ENCODE measurements around the gene SLTM. TPM values are rescaled to one million over a fixed set of nuclear protein-coding genes. Genes with fewer than 3 reads are reported as not detected.
"Not testable (repeated sequence)": the region's sequence is repeated elsewhere in the genome, so short reads cannot be mapped to it uniquely, and the experiment has no call there.

SLTM gene
- total RNA-seq, 1 donor from 2014 or later = 93.9 TPM

GRCh38 chr15:58923284-58923683 lies 10.2 kb downstream of the SLTM start:
- TF ChIP-seq CTCF (IDR thresholded peaks at IDR 0.05) = no peak
- Mint-ChIP-seq H3K27ac (ENCODE audit: unreplicated experiment) (no peak overlapping the region), H3K4me1 (ENCODE audit: unreplicated experiment) (peaks cover 14% of the 10 kb centered on the region), H3K36me3 (ENCODE audit: unreplicated experiment) (peaks cover 13% of the 10 kb centered on the region), H3K4me3 (ENCODE audit: unreplicated experiment) (no peak overlapping the region), H3K27me3 (ENCODE audit: unreplicated experiment) (no peaks in the 10 kb centered on the region), H3K9me3 (ENCODE audit: unreplicated experiment) (no peaks in the 10 kb centered on the region)
- DNase-seq (ENCODE audit: extremely low spot score, unreplicated experiment) = no peak

GRCh38 chr15:58921267-58921790 lies 12.2 kb downstream of the SLTM start:
- Mint-ChIP-seq H3K4me3 (ENCODE audit: unreplicated experiment) (no peak overlapping the region), H3K9me3 (ENCODE audit: unreplicated experiment) (no peaks in the 10 kb centered on the region), H3K27me3 (ENCODE audit: unreplicated experiment) (no peaks in the 10 kb centered on the region), H3K36me3 (ENCODE audit: unreplicated experiment) (peaks cover 16% of the 10 kb centered on the region), H3K27ac (ENCODE audit: unreplicated experiment) (no peak overlapping the region), H3K4me1 (ENCODE audit: unreplicated experiment) (peaks cover 18% of the 10 kb centered on the region)
- no peak for TF ChIP-seq CTCF (IDR thresholded peaks at IDR 0.05)
- DNase-seq (ENCODE audit: extremely low spot score, unreplicated experiment) = no peak

- not testable (repeated sequence) for H3K27me3 Mint-ChIP-seq (ENCODE audit: unreplicated experiment); H3K4me3 Mint-ChIP-seq (ENCODE audit: unreplicated experiment); H3K9me3 Mint-ChIP-seq (ENCODE audit: unreplicated experiment); H3K27ac Mint-ChIP-seq (ENCODE audit: unreplicated experiment); DNase-seq (ENCODE audit: extremely low spot score, unreplicated experiment)
- Mint-ChIP-seq H3K4me1 (ENCODE audit: unreplicated experiment) (peaks cover 22% of the 10 kb centered on the region), H3K36me3 (ENCODE audit: unreplicated experiment) (peaks cover 15% of the 10 kb centered on the region)
Observed at GRCh38 chr15:58920447-58920846, 13.0 kb downstream of the SLTM start.

- Mint-ChIP-seq H3K4me3 (ENCODE audit: unreplicated experiment) (no peak overlapping the region), H3K4me1 (ENCODE audit: unreplicated experiment) (peaks cover 18% of the 10 kb centered on the region), H3K27me3 (ENCODE audit: unreplicated experiment) (no peaks in the 10 kb centered on the region), H3K9me3 (ENCODE audit: unreplicated experiment) (no peaks in the 10 kb centered on the region), H3K36me3 (ENCODE audit: unreplicated experiment) (peaks cover 22% of the 10 kb centered on the region), H3K27ac (ENCODE audit: unreplicated experiment) (no peak overlapping the region)
- TF ChIP-seq CTCF (IDR thresholded peaks at IDR 0.05) = no peak
- no peak for DNase-seq (ENCODE audit: extremely low spot score, unreplicated experiment)
Observed at GRCh38 chr15:58919232-58919631, 14.2 kb downstream of the SLTM start.

GRCh38 chr15:58918239-58918638 lies 15.2 kb downstream of the SLTM start:
- Mint-ChIP-seq H3K9me3 (ENCODE audit: unreplicated experiment) (no peaks in the 10 kb centered on the region), H3K27me3 (ENCODE audit: unreplicated experiment) (no peaks in the 10 kb centered on the region), H3K4me1 (ENCODE audit: unreplicated experiment) (peaks cover 18% of the 10 kb centered on the region), H3K36me3 (ENCODE audit: unreplicated experiment) (peaks cover 32% of the 10 kb centered on the region), H3K4me3 (ENCODE audit: unreplicated experiment) (no peak overlapping the region), H3K27ac (ENCODE audit: unreplicated experiment) (no peak overlapping the region)
- TF ChIP-seq CTCF (IDR thresholded peaks at IDR 0.05) = no peak
- DNase-seq (ENCODE audit: extremely low spot score, unreplicated experiment) = no peak

- H3K36me3 Mint-ChIP-seq (ENCODE audit: unreplicated experiment) = peaks cover 34% of the 10 kb centered on the region
- not testable (repeated sequence) for H3K27ac Mint-ChIP-seq (ENCODE audit: unreplicated experiment); H3K27me3 Mint-ChIP-seq (ENCODE audit: unreplicated experiment); DNase-seq (ENCODE audit: extremely low spot score, unreplicated experiment); H3K9me3 Mint-ChIP-seq (ENCODE audit: unreplicated experiment); H3K4me3 Mint-ChIP-seq (ENCODE audit: unreplicated experiment)
- H3K4me1 Mint-ChIP-seq (ENCODE audit: unreplicated experiment) = peaks cover 18% of the 10 kb centered on the region
Observed at GRCh38 chr15:58917613-58918129, 15.8 kb downstream of the SLTM start.
